IPS DF 6.9 (cell line): ENCODE measurements around the gene EEPD1.

Source experiments
- DNase-seq: peaks from one replicate; pipeline ENCODE4 v3.0.0-alpha.2; 2013; ENCODE audit warnings: low read depth, low spot score
- H3K27ac ChIP-seq: one replicate; pipeline ENCODE4 v1.5.1; 2013; ENCODE audit warnings: low read length, control low read depth
- H3K27me3 ChIP-seq: 2 replicates; pipeline ENCODE4 v1.6.1; 2013; ENCODE audit warnings: mild to moderate bottlenecking, low read length; ENCODE audit not compliant: control insufficient read depth, insufficient read depth
- H3K36me3 ChIP-seq: 2 replicates; pipeline ENCODE4 v1.6.1; 2013; ENCODE audit warnings: low read length; ENCODE audit not compliant: control insufficient read depth, insufficient read depth
- H3K4me1 ChIP-seq: 2 replicates; pipeline ENCODE4 v1.6.1; 2013; ENCODE audit warnings: low read length; ENCODE audit not compliant: control insufficient read depth, insufficient read depth
- H3K4me3 ChIP-seq: 2 replicates; pipeline ENCODE4 v1.5.1; 2013; ENCODE audit warnings: mild to moderate bottlenecking, low read length
- H3K9me3 ChIP-seq: 2 replicates; pipeline ENCODE4 v1.6.1; 2013; ENCODE audit warnings: low read length, inconsistent platforms; ENCODE audit not compliant: control insufficient read depth, insufficient read depth
- WGBS: extraction: QIAGEN DNeasy Blood & Tissue Kit; methylation state at CpG from one replicate; pipeline ENCODE4 v1.1.7; 2013; ENCODE audit warnings: mixed read lengths, missing lambda C conversion rate; ENCODE audit not compliant: insufficient read length, insufficient coverage; 5-methylcytosine and 5-hydroxymethylcytosine counted together

The EEPD1 gene

GRCh38 chr7:36338256-36338655 lies 185.2 kb downstream of the EEPD1 start:
- Histone ChIP-seq H3K4me3 (no peak overlapping the region), H3K9me3 (no peaks in the 10 kb centered on the region), H3K36me3 (no peaks in the 10 kb centered on the region), H3K27ac (no peak overlapping the region), H3K27me3 (no peaks in the 10 kb centered on the region), H3K4me1 (no peaks in the 10 kb centered on the region)
- WGBS: no CpG with 5 or more reads among the region's 3 CpGs
- no peak for DNase-seq

GRCh38 chr7:36343548-36343947 lies 190.5 kb downstream of the EEPD1 start:
- Histone ChIP-seq H3K9me3 (no peaks in the 10 kb centered on the region), H3K27me3 (no peaks in the 10 kb centered on the region), H3K36me3 (no peaks in the 10 kb centered on the region), H3K4me1 (no peaks in the 10 kb centered on the region), H3K4me3 (no peak overlapping the region), H3K27ac (no peak overlapping the region)
- no CpG with 5 or more reads among the region's 1 CpG for WGBS
- no peak for DNase-seq

GRCh38 chr7:36344622-36345021 lies 191.6 kb downstream of the EEPD1 start:
- no CpG with 5 or more reads among the region's 2 CpGs for WGBS
- no peaks in the 10 kb centered on the region for H3K27me3 ChIP-seq
- no peak overlapping the region for H3K27ac ChIP-seq
- H3K4me3 ChIP-seq: no peak overlapping the region
- DNase-seq: no peak
- no peaks in the 10 kb centered on the region for H3K9me3 ChIP-seq
- no peaks in the 10 kb centered on the region for H3K4me1 ChIP-seq
- H3K36me3 ChIP-seq: no peaks in the 10 kb centered on the region

- Histone ChIP-seq H3K9me3 (no peaks in the 10 kb centered on the region), H3K4me3 (no peak overlapping the region), H3K27ac (no peak overlapping the region), H3K36me3 (no peaks in the 10 kb centered on the region), H3K27me3 (no peaks in the 10 kb centered on the region), H3K4me1 (no peaks in the 10 kb centered on the region)
- no peak for DNase-seq
- WGBS: no CpG with 5 or more reads among the region's 6 CpGs
Measured at GRCh38 chr7:36346260-36346831, 193.3 kb downstream of the EEPD1 start.

- DNase-seq: no peak
Measured at GRCh38 chr7:36348256-36348655, 195.2 kb downstream of the EEPD1 start.

GRCh38 chr7:36348771-36349170 lies 195.7 kb downstream of the EEPD1 start:
- DNase-seq: no peak
- H3K36me3 ChIP-seq: no peaks in the 10 kb centered on the region
- no peak overlapping the region for H3K27ac ChIP-seq
- H3K9me3 ChIP-seq: no peaks in the 10 kb centered on the region
- whole genome bisulfite sequencing: no CpG with 5 or more reads among the region's 3 CpGs
- H3K4me3 ChIP-seq: no peak overlapping the region
- H3K4me1 ChIP-seq: no peaks in the 10 kb centered on the region
- no peaks in the 10 kb centered on the region for H3K27me3 ChIP-seq

More at GRCh38 chr7:36348256-36348655, 195.2 kb downstream of the EEPD1 start:
- Histone ChIP-seq H3K27me3 (no peaks in the 10 kb centered on the region), H3K27ac (no peak overlapping the region), H3K9me3 (no peaks in the 10 kb centered on the region), H3K36me3 (no peaks in the 10 kb centered on the region), H3K4me3 (no peak overlapping the region), H3K4me1 (no peaks in the 10 kb centered on the region)

GRCh38 chr7:36349626-36350025 lies 196.6 kb downstream of the EEPD1 start:
- Histone ChIP-seq H3K27ac (no peak overlapping the region), H3K36me3 (no peaks in the 10 kb centered on the region), H3K27me3 (no peaks in the 10 kb centered on the region), H3K9me3 (no peaks in the 10 kb centered on the region), H3K4me3 (no peak overlapping the region), H3K4me1 (no peaks in the 10 kb centered on the region)
- no CpG with 5 or more reads among the region's 2 CpGs for WGBS
- no peak for DNase-seq
